CD14-positive monocyte (primary cell): ENCODE measurements around the gene XRCC4. TPM values are rescaled to one million over a fixed set of nuclear protein-coding genes. Genes with fewer than 3 reads are reported as not detected.

Source experiments
- DNase-seq, 3 donors: peaks; one replicate each; pipeline ENCODE4 v3.0.0-alpha.2; 2011 to 2022
- H2AFZ ChIP-seq: 2 replicates; pipeline ENCODE4 v1.6.0; 2012; ENCODE audit warnings: mild to moderate bottlenecking, low read depth, low read length, inconsistent platforms; ENCODE audit not compliant: insufficient read depth, poor library complexity, severe bottlenecking
- H3K27ac ChIP-seq, 2 donors: 1 replicate in 1 of 2; 2 replicates in 1 of 2; pipeline ENCODE4 v1.5.1; 2012 to 2013; ENCODE audit warnings: low read length in 2 of 2, control low read depth in 1 of 2, inconsistent platforms in 1 of 2, low read depth in 1 of 2, mild to moderate bottlenecking in 1 of 2
- H3K27me3 ChIP-seq, 2 donors: one replicate each; pipeline versions ENCODE4 v1.6.0 to v1.6.1; 2011 to 2013; ENCODE audit warnings: low read length in 2 of 2; ENCODE audit not compliant: control insufficient read depth in 2 of 2, insufficient read depth in 2 of 2
- H3K36me3 ChIP-seq, 2 donors: replicated peaks in 1 of 2; 1 replicate in 1 of 2; 2 replicates in 1 of 2; pipeline versions ENCODE4 v1.5.1 to v1.6.1; 2012 to 2013; ENCODE audit warnings: low read length in 2 of 2, control low read depth in 1 of 2, inconsistent platforms in 1 of 2, mild to moderate bottlenecking in 1 of 2; ENCODE audit not compliant: insufficient read depth in 2 of 2, control insufficient read depth in 1 of 2
- H3K4me1 ChIP-seq, 2 donors: 1 replicate in 1 of 2; 2 replicates in 1 of 2; pipeline versions ENCODE4 v1.5.1 to v1.6.1; 2012 to 2013; ENCODE audit warnings: low read length in 2 of 2, control low read depth in 1 of 2, inconsistent platforms in 1 of 2, mild to moderate bottlenecking in 1 of 2, moderate library complexity in 1 of 2; ENCODE audit not compliant: insufficient read depth in 2 of 2, control insufficient read depth in 1 of 2
- H3K4me2 ChIP-seq: replicated peaks from 2 replicates; pipeline ENCODE3; 2012; ENCODE audit warnings: low read length, moderate library complexity, mild to moderate bottlenecking; ENCODE audit not compliant: poor library complexity, severe bottlenecking; ENCODE audit errors: extremely low read depth
- H3K4me3 ChIP-seq, 3 experiments: fragments of 200-600 bp in 1 of 3; sonication (generic) in 1 of 3; replicated peaks in 1 of 3; 1 replicate in 2 of 3; 2 replicates in 1 of 3; pipeline ENCODE4 v1.5.1; 2011 to 2013; ENCODE audit warnings: low read length in 3 of 3, mild to moderate bottlenecking in 3 of 3, control low read depth in 2 of 3, low read depth in 2 of 3, inconsistent platforms in 1 of 3, moderate library complexity in 1 of 3
- H3K79me2 ChIP-seq: 2 replicates; pipeline ENCODE4 v1.6.0; 2012; ENCODE audit warnings: mild to moderate bottlenecking, control low read depth, inconsistent platforms, low read length, moderate library complexity; ENCODE audit not compliant: insufficient read depth
- H3K9ac ChIP-seq: 2 replicates; pipeline ENCODE4 v1.6.0; 2017; ENCODE audit warnings: low read length, mild to moderate bottlenecking; ENCODE audit not compliant: insufficient read depth, poor library complexity, severe bottlenecking
- H3K9me3 ChIP-seq, 2 donors: replicated peaks in 1 of 2; 1 replicate in 1 of 2; 2 replicates in 1 of 2; pipeline versions ENCODE4 v1.5.1 to v1.6.1; 2012 to 2013; ENCODE audit warnings: low read length in 2 of 2, control low read depth in 1 of 2; ENCODE audit not compliant: control insufficient read depth in 1 of 2, insufficient read depth in 1 of 2
- H4K20me1 ChIP-seq: 2 replicates; pipeline ENCODE4 v1.6.0; 2012; ENCODE audit warnings: mild to moderate bottlenecking, low read length, control low read depth, moderate library complexity; ENCODE audit not compliant: insufficient read depth
- H3K27ac Mint-ChIP-seq, 7 donors: one replicate each; pipeline ENCODE4 v1.8.0; 2020; ENCODE audit warnings: mild to moderate bottlenecking in 7 of 7, mixed read lengths in 7 of 7, moderate library complexity in 6 of 7, inconsistent platforms in 2 of 7
- H3K27me3 Mint-ChIP-seq, 3 donors: one replicate each; pipeline ENCODE4 v1.8.0; 2021 to 2022; ENCODE audit warnings: low read depth in 3 of 3, mild to moderate bottlenecking in 3 of 3, mixed read lengths in 3 of 3, moderate library complexity in 3 of 3, inconsistent platforms in 1 of 3
- H3K36me3 Mint-ChIP-seq, 2 donors: one replicate each; pipeline ENCODE4 v1.8.0; 2020; ENCODE audit warnings: mixed read lengths in 2 of 2, inconsistent platforms in 1 of 2, mild to moderate bottlenecking in 1 of 2
- H3K4me1 Mint-ChIP-seq: one replicate; pipeline ENCODE4 v1.8.0; 2020; ENCODE audit warnings: mild to moderate bottlenecking, mixed read lengths
- H3K4me3 Mint-ChIP-seq, 2 donors: one replicate each; pipeline ENCODE4 v1.8.0; 2020; ENCODE audit warnings: mild to moderate bottlenecking in 2 of 2, mixed read lengths in 2 of 2, moderate library complexity in 1 of 2
- H3K9me3 Mint-ChIP-seq, 7 donors: one replicate each; pipeline ENCODE4 v1.8.0; 2020 to 2022; ENCODE audit warnings: mixed read lengths in 7 of 7, mild to moderate bottlenecking in 6 of 7, moderate library complexity in 6 of 7, inconsistent platforms in 2 of 7
- CTCF ChIP-seq: fragments of 200-600 bp; IDR thresholded peaks from one replicate; pipeline ENCODE4 v1.8.0; 2022; ENCODE audit warnings: antibody characterized with exemption, mild to moderate bottlenecking
- WGBS: methylation state at CpG from one replicate; pipeline ENCODE4 v1.1.5; 2013; ENCODE audit warnings: missing lambda C conversion rate; ENCODE audit not compliant: insufficient coverage; 5-methylcytosine and 5-hydroxymethylcytosine counted together
- intact Hi-C, 2 donors: fragments of 100-400 bp; cut with micrococcal nuclease; formaldehyde crosslinking; loops; one replicate each; pipeline versions ENCODE4 v1.15.0 to v1.15.1; 2023
- polyA plus RNA-seq, 3 donors: library from polyadenylated mRNA; depleted of rRNA in 1 of 3; unstranded in 2 of 3; stranded (reverse) in 1 of 3; fragments of 300-500 nt in 2 of 3; fragments of >200 nt in 1 of 3; fragmentation: Illumina TruSeq in 2 of 3; gene quantifications; 1 replicate in 2 of 3; 2 replicates in 1 of 3; pipeline ENCODE4 v1.2.3, GENCODE V29; 2012 to 2021

The XRCC4 gene
- polyA plus RNA-seq, 3 donors: 4.0 to 21.8 (median 16.3) TPM

GRCh38 chr5:83184534-83184933 is 107.2 kb downstream of the XRCC4 start:
- no peak for TF ChIP-seq CTCF
- Histone ChIP-seq H3K4me3 (no peak overlapping the region), H4K20me1 (no peaks in the 10 kb centered on the region), H3K27ac (no peak overlapping the region), H3K36me3 (no peaks in the 10 kb centered on the region), H3K27me3 (no peaks in the 10 kb centered on the region), H3K9ac (no peak overlapping the region), H3K4me2 (no peak overlapping the region), H3K4me1 (peaks cover 3 to 9% of the 10 kb centered on the region in 2 donors), H3K9me3 (no peaks in the 10 kb centered on the region), H3K79me2 (no peaks in the 10 kb centered on the region), H2AFZ (no peak overlapping the region)
- H3K9me3 Mint-ChIP-seq: peaks cover 4 to 20% (median 6%) of the 10 kb centered on the region in 7 donors
- H3K36me3 Mint-ChIP-seq: peaks cover 8 to 24% of the 10 kb centered on the region in 2 donors
- no peak overlapping the region for H3K4me3 Mint-ChIP-seq
- DNase-seq: no peak
- intact Hi-C loops: no loop called here
- peaks cover 10% of the 10 kb centered on the region for H3K4me1 Mint-ChIP-seq
- H3K27me3 Mint-ChIP-seq: no peaks in the 10 kb centered on the region
- no CpG with 5 or more reads among the region's 3 CpGs for WGBS
- H3K27ac Mint-ChIP-seq: no peak overlapping the region

GRCh38 chr5:83192947-83193346 is 115.6 kb downstream of the XRCC4 start:
- DNase-seq: no peak

More at GRCh38 chr5:83192947-83193346, 115.6 kb downstream of the XRCC4 start:
- Histone ChIP-seq H3K4me2 (no peak overlapping the region), H3K9ac (no peak overlapping the region), H3K79me2 (no peaks in the 10 kb centered on the region), H3K27me3 (no peaks in the 10 kb centered on the region), H3K27ac (no peak overlapping the region), H3K9me3 (no peaks in the 10 kb centered on the region), H3K4me3 (no peak overlapping the region), H4K20me1 (no peaks in the 10 kb centered on the region), H3K36me3 (peaks cover 0 to 8% of the 10 kb centered on the region in 2 donors), H3K4me1 (no peaks in the 10 kb centered on the region), H2AFZ (no peak overlapping the region)
- WGBS: 80% methylated on average over 1 of the region's 5 CpGs
- H3K9me3 Mint-ChIP-seq: peaks cover 0 to 12% (median 2%) of the 10 kb centered on the region in 7 donors
- no peaks in the 10 kb centered on the region for H3K4me1 Mint-ChIP-seq
- no peaks in the 10 kb centered on the region for H3K27me3 Mint-ChIP-seq
- TF ChIP-seq CTCF: no peak
- H3K4me3 Mint-ChIP-seq: no peak overlapping the region
- intact Hi-C loops: no loop called here
- peaks cover 12 to 14% of the 10 kb centered on the region in 2 donors for H3K36me3 Mint-ChIP-seq
- H3K27ac Mint-ChIP-seq: no peak overlapping the region
